Neural progenitor cell (in vitro differentiated cells): ENCODE data around the gene CACNG8. TPM values are rescaled to one million over a fixed set of nuclear protein-coding genes. Genes with fewer than 3 reads are reported as not detected.

Experiments
- DNase-seq: peaks from one replicate; pipeline ENCODE4 v3.0.0-alpha.2; 2016; ENCODE audit warnings: low spot score
- H2AFZ ChIP-seq: fragments of 200-600 bp; sonication (generic); replicated peaks from 2 replicates; pipeline ENCODE4 v1.6.1; 2016; ENCODE audit warnings: antibody characterized with exemption
- H3F3A ChIP-seq: fragments of 200-600 bp; sonication (generic); 2 replicates; pipeline ENCODE4 v1.6.1; 2016; ENCODE audit warnings: antibody characterized with exemption, low read depth
- H3K27ac ChIP-seq: fragments of 200-600 bp; sonication (generic); 2 replicates; pipeline ENCODE4 v1.5.1; 2016; ENCODE audit warnings: mild to moderate bottlenecking
- H3K27me3 ChIP-seq: fragments of 200-600 bp; sonication (generic); 2 replicates; pipeline ENCODE4 v1.6.1; 2016; ENCODE audit warnings: mild to moderate bottlenecking, moderate library complexity
- H3K36me3 ChIP-seq: fragments of 200-600 bp; sonication (generic); 2 replicates; pipeline ENCODE4 v1.5.1; 2016
- H3K4me1 ChIP-seq: fragments of 200-600 bp; sonication (generic); 2 replicates; pipeline ENCODE4 v1.6.1; 2016; ENCODE audit warnings: mixed run types
- H3K4me2 ChIP-seq: fragments of 200-600 bp; sonication (generic); 2 replicates; pipeline ENCODE4 v1.6.1; 2016
- H3K4me3 ChIP-seq: fragments of 200-600 bp; sonication (generic); 2 replicates; pipeline ENCODE4 v1.5.1; 2016
- H3K79me2 ChIP-seq: fragments of 200-600 bp; sonication (generic); 2 replicates; pipeline ENCODE4 v1.6.1; 2016; ENCODE audit warnings: low read depth
- H3K9ac ChIP-seq: fragments of 200-600 bp; sonication (generic); 2 replicates; pipeline ENCODE4 v1.6.1; 2016
- H3K9me3 ChIP-seq: fragments of 200-600 bp; sonication (generic); 2 replicates; pipeline ENCODE4 v1.5.1; 2016; ENCODE audit warnings: low read depth
- H4K20me1 ChIP-seq: fragments of 200-600 bp; sonication (generic); 2 replicates; pipeline ENCODE4 v1.6.1; 2016; ENCODE audit warnings: low read depth
- H3K27ac Mint-ChIP-seq: 3 replicates; pipeline ENCODE4 v1.8.0; 2021; ENCODE audit warnings: mixed read lengths
- H3K27me3 Mint-ChIP-seq: 2 replicates; pipeline ENCODE4 v1.8.0; 2022; ENCODE audit warnings: low read depth, mild to moderate bottlenecking, inconsistent platforms, moderate library complexity, mixed read lengths; ENCODE audit not compliant: insufficient read depth
- H3K36me3 Mint-ChIP-seq: 3 replicates; pipeline ENCODE4 v1.8.0; 2021; ENCODE audit warnings: mixed read lengths
- H3K4me1 Mint-ChIP-seq: 3 replicates; pipeline ENCODE4 v1.8.0; 2021; ENCODE audit warnings: mixed read lengths
- H3K4me3 Mint-ChIP-seq: 3 replicates; pipeline ENCODE4 v1.8.0; 2021; ENCODE audit warnings: mild to moderate bottlenecking, moderate library complexity, mixed read lengths
- H3K9me3 Mint-ChIP-seq: 3 replicates; pipeline ENCODE4 v1.8.0; 2020; ENCODE audit warnings: mixed read lengths
- CTCF ChIP-seq: fragments of 200-600 bp; sonication (generic); IDR thresholded peaks from 2 replicates; pipeline ENCODE4 v1.5.1; 2017; ENCODE audit warnings: antibody characterized with exemption, mild to moderate bottlenecking
- EZH2 ChIP-seq: fragments of 200-600 bp; sonication (generic); IDR thresholded peaks from 2 replicates; pipeline ENCODE4 v1.6.1; 2017; ENCODE audit warnings: antibody characterized with exemption, mild to moderate bottlenecking, moderate library complexity
- EZH2phosphoT487 ChIP-seq: fragments of 200-600 bp; sonication (generic); IDR thresholded peaks from 2 replicates; pipeline ENCODE4 v1.6.1; 2017; ENCODE audit warnings: antibody characterized with exemption
- total RNA-seq: library from RNA; depleted of rRNA; stranded (reverse); fragments of >200 nt; gene quantifications from 2 replicates; pipeline ENCODE4 v1.2.3, GENCODE V29; 2015; ENCODE audit warnings: low replicate concordance

CACNG8 gene
- total RNA-seq, result 0.02 and 0.37 TPM in 2 replicates

- H3K79me2 ChIP-seq, result no peaks in the 10 kb centered on the region
- H3K27ac ChIP-seq, result no peak within 1 kb of the TSS
- H3K9me3 Mint-ChIP-seq, result no peaks in the 10 kb centered on the region
- H3F3A ChIP-seq, result peaks cover 23% of the 10 kb centered on the region
- peaks cover 77% of the 10 kb centered on the region for H3K27me3 ChIP-seq
- H3K27me3 Mint-ChIP-seq, result peaks cover 5% of the 10 kb centered on the region
- TF ChIP-seq CTCF, result no peak
- TF ChIP-seq EZH2, result no peak
- TF ChIP-seq EZH2phosphoT487, result no peak
- H4K20me1 ChIP-seq, result peaks cover 13% of the 10 kb centered on the region
- no peak within 1 kb of the TSS for H2AFZ ChIP-seq
- H3K9ac ChIP-seq, result no peak within 1 kb of the TSS
- H3K4me2 ChIP-seq, result peak within 1 kb of the TSS; percentile 80
- H3K9me3 ChIP-seq, result no peaks in the 10 kb centered on the region
- H3K4me1 ChIP-seq, result peaks cover 32% of the 10 kb centered on the region
- no peaks in the 10 kb centered on the region for H3K36me3 ChIP-seq
- peak within 1 kb of the TSS; percentile 39 for H3K4me3 ChIP-seq
- H3K36me3 Mint-ChIP-seq, result peaks cover 7% of the 10 kb centered on the region
- no peak within 1 kb of the TSS for H3K27ac Mint-ChIP-seq
- DNase-seq, result peak; percentile 56
- H3K4me3 Mint-ChIP-seq, result peak within 1 kb of the TSS; percentile 88
- peaks cover 46% of the 10 kb centered on the region for H3K4me1 Mint-ChIP-seq
These were observed at the start of gene CACNG8 for GRCh38 chr19:53962887-53963431. CACNG8 (plus strand) TSS chr19:53962937.

GRCh38 chr19:53915000-53915399, 47.7 kb upstream of the CACNG8 start:
- Histone ChIP-seq H3F3A (no peaks in the 10 kb centered on the region), H3K27ac (no peak overlapping the region), H3K9ac (no peak overlapping the region), H3K4me2 (no peak overlapping the region), H2AFZ (no peak overlapping the region), H3K36me3 (no peaks in the 10 kb centered on the region), H4K20me1 (peaks cover 33% of the 10 kb centered on the region), H3K4me3 (no peak overlapping the region), H3K9me3 (no peaks in the 10 kb centered on the region), H3K79me2 (peaks cover 11% of the 10 kb centered on the region), H3K27me3 (peaks cover 14% of the 10 kb centered on the region), H3K4me1 (peaks cover 6% of the 10 kb centered on the region)
- no peaks in the 10 kb centered on the region for H3K9me3 Mint-ChIP-seq
- peaks cover 8% of the 10 kb centered on the region for H3K27me3 Mint-ChIP-seq
- H3K36me3 Mint-ChIP-seq, result peaks cover 40% of the 10 kb centered on the region
- no peak overlapping the region for H3K27ac Mint-ChIP-seq
- H3K4me1 Mint-ChIP-seq, result peaks cover 15% of the 10 kb centered on the region
- TF ChIP-seq EZH2phosphoT487, result no peak
- no peak for TF ChIP-seq EZH2
- TF ChIP-seq CTCF, result no peak
- peak; percentile 20 for DNase-seq
- peak overlapping the region; percentile 25 for H3K4me3 Mint-ChIP-seq

GRCh38 chr19:53916004-53916403, 46.7 kb upstream of the CACNG8 start:
- H3K4me3 ChIP-seq, result no peak overlapping the region
- no peak overlapping the region for H2AFZ ChIP-seq
- Mint-ChIP-seq H3K4me3 (no peak overlapping the region), H3K36me3 (peaks cover 34% of the 10 kb centered on the region), H3K27ac (no peak overlapping the region), H3K9me3 (no peaks in the 10 kb centered on the region), H3K4me1 (peaks cover 7% of the 10 kb centered on the region), H3K27me3 (peaks cover 5% of the 10 kb centered on the region)
- no peak for DNase-seq
- H3K4me2 ChIP-seq, result no peak overlapping the region
- H3K4me1 ChIP-seq, result no peaks in the 10 kb centered on the region
- H4K20me1 ChIP-seq, result peaks cover 25% of the 10 kb centered on the region
- H3K36me3 ChIP-seq, result no peaks in the 10 kb centered on the region
- no peak overlapping the region for H3K9ac ChIP-seq
- H3K27me3 ChIP-seq, result peaks cover 4% of the 10 kb centered on the region
- TF ChIP-seq EZH2phosphoT487 (no peak), CTCF (no peak), EZH2 (no peak)
- H3K9me3 ChIP-seq, result no peaks in the 10 kb centered on the region
- no peaks in the 10 kb centered on the region for H3F3A ChIP-seq
- H3K27ac ChIP-seq, result no peak overlapping the region
- H3K79me2 ChIP-seq, result peaks cover 6% of the 10 kb centered on the region
